ENCODE results near the gene TMEM167A. TPM values are rescaled to one million over a fixed set of nuclear protein-coding genes. Genes with fewer than 3 reads are reported as not detected.

Gene TMEM167A
- total and polyA plus RNA-seq, 2 of the 8 experiments (the other 6 are each of a cell fraction or from before 2014, with no cell fraction given) = 50.6 to 178 TPM

GRCh38 chr5:83069096-83069799 lies 7.9 kb downstream of the TMEM167A start:
- no peaks in the 10 kb centered on the region for H3K9me3 ChIP-seq (ENCODE audit: insufficient read depth in 2 of 2, low read depth in 1 of 2, low read length in 1 of 2)
- H3K79me2 ChIP-seq (ENCODE audit: control insufficient read depth in 1 of 2, insufficient read depth in 2 of 2, low read length in 2 of 2) = peaks cover 19 to 100% of the 10 kb centered on the region in 2 experiments; a peak in 3 of 4 replicates
- H3K9ac ChIP-seq (replicated peaks in 1 of 4; ENCODE audit: extremely low read depth in 1 of 4, low read depth in 3 of 4, low read length in 3 of 4) = no peak overlapping the region
- H3K4me1 ChIP-seq (replicated peaks in 1 of 4; ENCODE audit: control insufficient read depth in 3 of 4, insufficient read depth in 4 of 4, low read length in 3 of 4) = peaks cover 0 to 10% (median 3%) of the 10 kb centered on the region in 4 experiments; a peak in 2 of 7 replicates
- H3K23ac ChIP-seq (ENCODE audit: insufficient read length) = no peak overlapping the region
- no peak overlapping the region for H2BK15ac ChIP-seq (ENCODE audit: low read length)
- H2AFZ ChIP-seq (ENCODE audit: low read length) = no peak overlapping the region
- no peak overlapping the region for H3K4me3 ChIP-seq (ENCODE audit: extremely low read depth in 1 of 4, insufficient read depth in 2 of 4, low read depth in 3 of 4, low read length in 4 of 4)
- no peak overlapping the region for H2BK20ac ChIP-seq (ENCODE audit: low read length)
- H4K8ac ChIP-seq (ENCODE audit: extremely low read depth, insufficient read depth, low read length) = no peak overlapping the region
- H3K36me3 ChIP-seq (ENCODE audit: control insufficient read depth in 2 of 4, insufficient read depth in 4 of 4, low read length in 3 of 4) = peaks cover 0 to 6% (median 2%) of the 10 kb centered on the region in 4 experiments; a peak in 3 of 8 replicates
- H3K4me2 ChIP-seq (ENCODE audit: insufficient read depth in 1 of 2, low read depth in 2 of 2, low read length in 2 of 2) = no peak overlapping the region
- POLR2A ChIA-PET (ENCODE audit: partially characterized antibody) = interaction anchor here (0.7 kb wide), 1 partner anchor 188 kb away, joined by 3 read pairs; no protein-coding TSS in a partner anchor
- H3K18ac ChIP-seq (ENCODE audit: extremely low read depth, low read length) = no peak overlapping the region
- WGBS, 2 experiments (ENCODE audit: extremely low coverage in 1 of 2, insufficient coverage in 1 of 2, insufficient read length in 1 of 2, insufficient replicate concordance in 2 of 2, low coverage in 1 of 2, low lambda C conversion rate in 2 of 2, missing lambda C conversion rate in 1 of 2) = 85% methylated on average over 2 of the region's 2 CpGs; no CpG with 5 or more reads in 1 of the 2 experiments
- no peak overlapping the region for H3K56ac ChIP-seq (replicated peaks; ENCODE audit: insufficient read length, low read depth, low read length)
- no peaks in the 10 kb centered on the region for H3K27me3 ChIP-seq (replicated peaks in 1 of 4; ENCODE audit: control insufficient read depth in 3 of 4, extremely low read depth in 1 of 4, insufficient read depth in 3 of 4, low read length in 3 of 4)
- H2BK5ac ChIP-seq (ENCODE audit: low read depth, low read length) = no peak overlapping the region
- H2AK5ac ChIP-seq (ENCODE audit: low read depth, low read length) = no peak overlapping the region
- TF ChIP-seq POLR2A (IDR thresholded peaks at IDR 0.05; ENCODE audit: control extremely low read depth in 1 of 2, low read depth in 2 of 2, low read length in 2 of 2) (0 out of 3 replicates have a peak, but pooled peaks of 1 of the 2 experiments have one; percentile 6), CBX8 (IDR thresholded peaks at IDR 0.05; ENCODE audit: borderline replicate concordance, low read depth, low read length) (no peak), POLR2AphosphoS5 (IDR thresholded peaks at IDR 0.05; ENCODE audit: low read depth, low read length) (peak; percentile 38; the same call in 1 of the 2 replicates)
- CTCF ChIA-PET (ENCODE audit: partially characterized antibody) = interaction anchor here (0.6 kb wide), 1 partner anchor 730 kb away, joined by 3 read pairs; no protein-coding TSS in a partner anchor
- FAIRE-seq = no peak
- no peak overlapping the region for H3K4ac ChIP-seq (replicated peaks; ENCODE audit: insufficient read length, low read depth, low read length)
- H4K91ac ChIP-seq (replicated peaks; ENCODE audit: insufficient read length, low read length) = no peak overlapping the region
- no peak overlapping the region for H3K14ac ChIP-seq (ENCODE audit: insufficient read length)
- no peak overlapping the region for H2BK12ac ChIP-seq (ENCODE audit: low read depth, low read length)
- H2BK120ac ChIP-seq (replicated peaks; ENCODE audit: low read depth, low read length) = no peak overlapping the region
- no peak for DNase-seq (ENCODE audit: low read depth in 1 of 2, low spot score in 2 of 2)
- no peaks in the 10 kb centered on the region for H3K23me2 ChIP-seq (ENCODE audit: low read depth, low read length)
- H3K79me1 ChIP-seq (ENCODE audit: low read depth, low read length) = no peaks in the 10 kb centered on the region
- H3K27ac ChIP-seq (ENCODE audit: low read depth, low read length) = no peak overlapping the region
- no peak overlapping the region for H4K5ac ChIP-seq (ENCODE audit: insufficient read length, low read depth, low read length)
- H4K20me1 ChIP-seq (replicated peaks in 1 of 2; ENCODE audit: control insufficient read depth in 1 of 2, insufficient read depth in 2 of 2, low read length in 2 of 2) = peaks cover 3 to 4% of the 10 kb centered on the region in 2 experiments

Data from H1 (cell line).